Activated CD4-positive, alpha-beta T cell treated with anti-CD3 and anti-CD28 coated beads, Interleukin-2, amount 50 U/mL, for 16 hours (primary cell): Measurements from ENCODE around the gene ZNF726.
"Not testable (repeated sequence)": the region's sequence is repeated elsewhere in the genome, so short reads cannot be mapped to it uniquely, and the experiment has no call there.

Experiments used
- DNase-seq: peaks from one replicate; pipeline ENCODE4 v3.0.0-alpha.2; 2020

Gene ZNF726

GRCh38 chr19:23946569-23946968 lies 31.9 kb downstream of the ZNF726 start:
- DNase-seq, result no peak

- no peak for DNase-seq
Observed at GRCh38 chr19:23949611-23950010, 34.9 kb downstream of the ZNF726 start.

GRCh38 chr19:23956051-23956450 lies 41.4 kb downstream of the ZNF726 start:
- DNase-seq, result no peak

GRCh38 chr19:23957660-23958281 lies 43.1 kb downstream of the ZNF726 start:
- no peak for DNase-seq

GRCh38 chr19:23963396-23963795 lies 48.7 kb downstream of the ZNF726 start:
- not testable (repeated sequence) for DNase-seq

- DNase-seq, result not testable (repeated sequence)
Observed at GRCh38 chr19:23963881-23964280, 49.2 kb downstream of the ZNF726 start.

GRCh38 chr19:23964334-23964733 lies 49.6 kb downstream of the ZNF726 start:
- DNase-seq, result not testable (repeated sequence)

GRCh38 chr19:23969630-23970029 lies 54.9 kb downstream of the ZNF726 start:
- DNase-seq, result no peak

GRCh38 chr19:23971598-23971997 lies 56.9 kb downstream of the ZNF726 start:
- DNase-seq, result no peak

- no peak for DNase-seq
Observed at GRCh38 chr19:23972161-23972560, 57.5 kb downstream of the ZNF726 start.

- DNase-seq, result no peak
Observed at GRCh38 chr19:23974941-23975340, 60.3 kb downstream of the ZNF726 start.

GRCh38 chr19:23976631-23977030 lies 61.9 kb downstream of the ZNF726 start:
- not testable (repeated sequence) for DNase-seq

- DNase-seq, result not testable (repeated sequence)
Observed at GRCh38 chr19:23977256-23977655, 62.6 kb downstream of the ZNF726 start.

GRCh38 chr19:23978068-23978467 lies 63.4 kb downstream of the ZNF726 start:
- DNase-seq, result no peak

- no peak for DNase-seq
Observed at GRCh38 chr19:23980805-23981204, 66.1 kb downstream of the ZNF726 start.

- no peak for DNase-seq
Observed at GRCh38 chr19:23981863-23982262, 67.2 kb downstream of the ZNF726 start.

- no peak for DNase-seq
Observed at GRCh38 chr19:23983406-23983805, 68.7 kb downstream of the ZNF726 start.
